NCI-H2029 treated with DMSO at 0.1 percent for 48 hours (cell line): Measurements from ENCODE around the gene CRADD.
"Not testable (repeated sequence)": the region's sequence is repeated elsewhere in the genome, so short reads cannot be mapped to it uniquely, and the experiment has no call there.

Experiments used
- DNase-seq: peaks from one replicate; lab custom pipeline; 2025; lab: John Stamatoyannopoulos, UW

The CRADD gene

DNA sequence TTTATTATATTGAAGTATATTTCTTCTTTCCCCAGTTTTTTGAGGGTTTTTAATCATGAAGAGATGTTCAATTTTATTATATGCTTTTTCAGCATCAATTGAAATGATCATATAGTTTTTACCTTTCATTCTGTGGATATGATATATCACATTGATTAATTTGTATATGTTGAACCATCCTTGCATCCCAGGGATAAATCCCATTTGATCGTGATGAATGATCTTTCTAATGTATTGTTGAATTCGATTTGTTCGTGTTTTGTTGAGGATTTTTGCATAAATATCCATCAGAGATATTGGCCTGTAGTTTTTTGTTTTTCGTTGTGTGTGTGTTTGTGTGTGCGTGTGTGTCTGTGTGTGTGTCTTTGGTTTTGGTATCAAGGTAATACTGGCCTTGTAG is 196.4 kb downstream of the CRADD start:
- DNase-seq = no peak

DNA sequence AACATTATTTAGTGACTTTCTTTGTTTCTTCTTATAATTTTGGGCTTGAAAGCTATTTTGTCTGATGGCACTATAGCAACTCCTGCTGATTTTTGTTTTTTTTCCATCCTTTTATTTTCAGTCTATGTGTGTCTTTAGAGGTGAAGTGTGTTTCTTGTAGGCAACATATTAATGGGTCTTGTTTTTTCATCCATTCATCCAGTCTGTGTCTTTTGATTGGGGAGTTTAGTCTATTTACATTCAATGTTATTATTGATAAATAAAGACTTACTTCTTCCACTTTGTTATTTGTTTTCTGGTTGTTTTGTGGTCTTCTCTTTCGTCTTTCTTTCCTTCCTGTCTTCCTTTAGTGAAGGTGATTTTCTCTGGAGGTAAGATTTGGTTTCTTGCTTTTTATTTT is 198.0 kb downstream of the CRADD start:
- no peak for DNase-seq

DNA sequence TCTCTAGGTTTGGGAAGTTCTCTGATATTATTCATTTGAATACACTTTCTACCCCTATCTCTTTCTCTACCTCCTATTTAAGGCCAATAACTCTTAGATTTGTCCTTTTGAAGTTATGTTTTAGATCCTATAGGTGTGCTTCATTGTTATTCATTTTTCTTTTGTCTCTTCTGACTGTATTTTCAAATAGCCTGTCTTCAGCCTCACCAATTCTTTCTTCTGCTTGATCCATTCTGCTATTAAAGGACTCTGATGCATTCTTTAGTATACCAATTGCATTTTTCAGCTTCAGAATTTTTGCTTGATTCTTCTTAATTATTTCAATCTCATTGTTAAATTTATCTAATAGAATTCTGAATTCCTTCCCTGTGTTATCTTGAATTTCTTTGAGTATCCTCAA is 199.2 kb downstream of the CRADD start:
- no peak for DNase-seq

DNA sequence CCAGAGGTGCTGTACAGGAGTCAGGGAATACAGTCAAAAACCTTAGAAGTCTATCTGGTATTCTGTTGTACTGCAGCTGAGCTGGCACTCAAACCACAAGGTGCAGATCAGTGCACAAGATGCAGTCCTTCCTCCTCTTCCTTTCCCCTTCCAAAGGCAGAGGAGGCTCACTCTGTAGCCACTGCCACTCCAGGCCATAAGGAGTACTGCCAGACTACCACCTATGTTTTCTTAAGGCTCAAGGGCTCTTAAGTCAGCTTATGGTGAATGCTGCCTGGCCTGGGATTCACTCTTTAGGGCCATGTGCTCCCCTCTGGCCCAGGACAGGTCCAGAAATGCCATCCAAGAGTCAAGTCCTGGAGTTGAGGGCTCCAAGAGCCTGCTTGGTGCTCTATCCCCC is 200.3 kb downstream of the CRADD start:
- DNase-seq = no peak

- no peak for DNase-seq
Observed at GRCh38 chr12:93879476-93880421, 202.6 kb downstream of the CRADD start.

- no peak for DNase-seq
Observed at GRCh38 chr12:93880853-93881522, 203.8 kb downstream of the CRADD start.

GRCh38 chr12:93882763-93883162 is 205.6 kb downstream of the CRADD start:
- no peak for DNase-seq

DNA sequence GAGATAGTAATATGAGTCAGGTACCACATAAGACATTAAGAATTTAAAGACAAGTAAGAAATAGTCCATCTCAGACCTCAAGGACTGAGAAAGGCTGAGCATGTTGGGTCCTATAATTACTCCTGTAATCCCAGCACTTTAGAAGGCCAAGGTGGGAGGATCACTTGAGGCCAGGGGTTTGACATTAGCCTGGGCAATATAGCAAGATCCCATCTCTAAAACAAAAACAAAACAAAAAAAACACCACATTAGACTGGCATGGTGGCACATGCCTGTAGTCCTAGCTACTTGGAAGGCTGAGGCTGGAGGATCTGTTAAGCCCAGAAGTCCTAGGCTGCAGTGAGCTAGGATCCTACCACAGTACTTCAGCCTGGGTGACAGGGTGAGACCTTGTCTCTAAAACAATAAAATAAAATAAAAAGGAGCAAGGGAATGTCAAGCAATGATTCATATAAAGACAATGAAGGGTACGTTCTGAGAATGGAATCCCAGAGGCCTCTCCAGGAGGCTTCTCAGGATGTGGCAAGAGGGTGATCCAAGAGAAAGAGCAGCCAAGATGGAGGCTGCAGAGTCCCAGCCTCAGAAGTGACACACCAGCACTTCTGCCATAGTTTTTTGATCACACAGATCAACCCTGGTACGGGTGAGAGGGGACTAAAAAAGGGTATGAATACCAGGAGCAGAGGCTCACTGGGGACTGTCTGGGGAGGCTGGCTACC is 206.4 kb downstream of the CRADD start:
- DNase-seq = no peak

DNA sequence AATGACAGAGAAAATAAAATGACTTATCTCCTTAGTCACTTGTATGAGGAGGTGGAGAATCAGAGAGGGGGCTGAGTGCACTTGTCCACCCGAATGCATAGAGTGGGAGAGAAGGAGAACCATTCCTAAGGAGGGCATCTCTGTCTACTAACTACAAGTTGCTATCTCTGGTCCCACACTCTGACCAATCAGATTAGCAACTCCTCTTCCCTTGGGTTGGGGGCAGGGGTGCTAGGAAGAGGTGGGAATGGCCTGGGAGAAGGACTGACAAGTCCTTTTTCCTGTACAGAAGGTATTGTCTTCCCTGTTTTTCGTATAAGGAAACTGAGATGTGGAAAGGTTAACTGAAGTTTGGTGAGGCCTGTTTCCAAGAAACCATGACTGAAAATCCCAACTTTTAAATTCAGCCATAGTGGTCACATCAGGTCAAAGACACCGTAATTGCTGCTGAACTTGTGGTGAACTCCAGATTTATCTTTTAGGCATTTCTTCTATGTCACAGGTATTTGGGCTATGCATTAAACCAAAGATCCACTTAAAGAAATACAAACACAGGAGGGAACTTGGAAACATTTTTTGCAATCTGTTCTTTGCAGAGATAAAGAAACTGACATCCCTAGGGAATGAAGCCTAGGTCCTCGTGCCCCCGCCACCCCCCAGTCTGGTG is 207.8 kb downstream of the CRADD start:
- no peak for DNase-seq

- DNase-seq = not testable (repeated sequence)
Observed at GRCh38 chr12:93885973-93886532, 208.9 kb downstream of the CRADD start.

DNA sequence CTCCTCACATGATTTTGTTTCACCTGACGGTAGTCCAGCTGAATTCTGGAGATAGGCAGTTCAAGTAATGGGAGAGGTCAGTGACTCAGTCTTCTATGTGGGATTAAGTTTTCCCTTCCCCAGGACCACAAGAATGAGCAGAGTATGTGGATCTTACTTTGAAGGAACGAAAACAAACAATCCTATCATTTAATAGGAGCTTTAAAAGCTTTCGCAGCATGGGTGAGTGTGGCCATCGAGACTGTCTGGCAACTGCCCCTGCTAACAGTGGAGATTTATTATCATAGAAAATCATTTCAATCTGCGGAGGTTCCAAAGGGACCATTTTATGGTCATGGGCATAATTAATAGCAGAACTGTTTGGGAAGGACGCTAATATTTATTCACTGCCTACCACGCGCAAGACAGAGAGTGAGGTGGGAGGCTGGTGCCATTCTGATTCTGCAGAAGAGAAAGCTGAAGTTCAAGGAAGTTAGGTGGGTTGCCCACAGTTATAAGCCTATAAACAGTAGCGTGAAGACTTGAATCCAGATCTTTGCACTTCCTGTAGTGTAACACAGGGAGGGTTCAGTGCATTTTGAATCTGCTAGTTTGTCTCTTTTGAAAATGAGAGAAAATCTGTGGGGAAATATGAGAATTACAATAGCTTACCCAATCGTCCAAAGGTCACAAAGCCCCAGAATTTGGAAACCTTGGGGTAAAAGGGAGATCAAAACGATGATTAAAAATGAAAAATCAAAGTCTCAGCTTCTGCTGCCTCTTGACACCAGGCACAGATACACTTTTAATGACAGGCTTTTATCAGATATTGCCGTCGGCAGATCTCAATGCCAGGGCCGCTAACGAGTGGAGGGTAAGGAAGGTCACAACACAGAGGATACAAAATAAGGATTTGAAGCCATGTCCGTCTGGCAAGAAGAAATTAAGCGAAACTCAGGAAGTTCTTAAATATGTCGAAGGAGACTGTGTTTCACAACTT is 209.6 kb downstream of the CRADD start:
- no peak for DNase-seq

GRCh38 chr12:93888964-93889363 is 211.8 kb downstream of the CRADD start:
- DNase-seq = no peak

DNA sequence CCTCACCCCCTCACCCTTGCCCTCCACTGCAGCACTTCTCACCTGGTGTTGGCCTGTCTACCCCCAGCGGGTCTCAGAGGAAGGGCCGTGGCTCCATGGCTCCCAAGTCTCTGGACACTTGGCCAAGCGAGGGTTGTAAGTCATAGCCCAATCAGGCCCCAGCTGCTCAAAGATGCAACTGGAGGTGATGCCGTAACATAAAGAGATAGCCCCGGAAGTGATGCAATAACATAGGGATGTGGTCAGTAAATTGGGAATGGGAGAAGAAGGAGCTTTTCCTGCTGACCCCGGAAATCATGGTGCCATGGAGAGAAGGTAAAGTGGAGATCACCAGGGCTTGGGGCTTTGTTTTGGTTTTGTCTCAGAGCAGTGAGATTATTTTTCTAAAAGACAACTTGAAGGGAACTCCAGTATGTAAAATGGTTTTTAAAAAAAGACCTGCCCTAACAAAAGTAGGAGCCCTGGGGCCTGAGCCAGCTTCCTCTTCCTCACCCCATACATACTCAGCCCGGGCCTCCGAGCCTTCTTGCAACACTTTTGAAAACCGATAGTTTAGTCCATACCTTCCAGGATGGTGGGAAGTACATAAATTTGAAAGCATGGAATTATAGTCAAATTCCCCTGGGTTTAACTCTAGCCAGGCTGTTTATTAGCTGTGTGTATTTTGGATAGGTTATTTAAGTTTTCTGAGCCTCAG is 212.5 kb downstream of the CRADD start:
- DNase-seq = no peak

DNA sequence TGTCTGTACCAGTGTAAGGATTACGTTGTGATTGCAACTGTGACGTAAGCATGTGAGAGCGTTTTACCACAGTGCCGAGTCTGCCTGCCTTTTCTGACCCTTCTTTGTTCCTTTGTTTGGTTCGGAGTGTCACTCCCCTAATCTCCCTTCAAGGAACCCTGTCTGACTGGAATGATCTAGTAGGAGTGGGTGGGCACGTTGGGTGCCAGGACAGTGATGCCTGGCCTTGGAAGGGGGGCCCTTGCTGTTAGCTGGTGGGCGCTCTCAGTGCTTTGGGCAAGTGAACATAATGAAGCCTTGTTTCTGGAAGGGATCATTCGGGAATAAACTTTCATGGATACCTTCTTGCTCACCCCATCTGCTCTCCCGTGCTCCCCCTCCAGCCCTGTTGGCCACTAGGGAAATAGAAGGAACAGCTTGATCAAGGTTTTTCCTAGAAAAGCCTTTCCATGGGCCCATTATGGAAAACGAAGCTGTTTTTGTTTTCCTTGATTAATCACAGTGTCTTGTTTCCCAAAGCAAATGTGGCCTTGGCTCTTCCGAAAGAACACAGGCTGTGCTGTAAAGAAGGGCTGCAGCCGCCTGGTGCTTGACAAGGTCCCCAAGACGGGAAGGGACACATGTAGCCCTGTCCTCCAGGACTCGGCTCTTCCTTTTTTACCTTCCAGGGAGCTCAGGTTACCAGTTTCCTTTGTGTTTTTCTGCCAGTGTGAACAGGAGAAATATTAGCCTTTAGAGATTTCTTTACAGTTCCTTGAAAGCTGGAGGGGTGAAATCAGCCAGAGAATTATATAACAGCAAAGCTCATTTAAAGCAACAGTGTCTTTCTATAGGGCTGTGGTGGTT is 215.5 kb downstream of the CRADD start:
- no peak for DNase-seq

DNA sequence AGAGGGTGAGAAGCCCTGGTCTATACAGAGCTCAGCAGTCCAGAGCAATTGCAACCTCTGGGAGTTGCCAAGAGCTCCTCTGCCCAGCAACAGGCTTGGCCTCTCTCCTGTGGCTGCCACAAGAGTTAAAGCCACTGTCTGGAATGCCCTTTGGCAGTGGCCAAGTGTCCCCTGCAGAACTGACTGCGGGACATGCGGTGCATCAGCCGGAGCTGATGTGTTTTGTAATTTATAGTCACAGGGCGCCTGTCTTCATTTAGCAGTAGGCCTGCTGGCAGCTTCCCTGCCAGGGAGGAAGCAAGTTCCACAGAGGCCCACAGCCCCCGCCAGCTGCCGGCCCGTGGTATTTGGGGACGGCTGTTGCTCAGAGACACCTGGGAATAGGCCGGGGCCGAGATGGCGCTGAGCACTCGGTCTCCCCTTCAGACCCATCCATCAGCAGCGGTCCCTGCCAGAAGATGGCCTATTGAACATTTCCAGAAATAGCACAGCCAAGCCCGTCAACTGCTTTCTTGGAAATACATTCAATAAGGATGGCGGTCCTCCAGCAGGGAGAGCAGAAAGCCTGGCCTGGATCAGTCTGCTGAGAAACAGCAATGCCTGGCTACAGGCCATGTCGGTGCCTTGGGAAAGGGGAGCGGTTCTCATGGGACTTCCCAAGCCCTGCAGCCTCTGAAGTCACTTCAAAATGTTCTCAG is 217.4 kb downstream of the CRADD start:
- DNase-seq = no peak

DNA sequence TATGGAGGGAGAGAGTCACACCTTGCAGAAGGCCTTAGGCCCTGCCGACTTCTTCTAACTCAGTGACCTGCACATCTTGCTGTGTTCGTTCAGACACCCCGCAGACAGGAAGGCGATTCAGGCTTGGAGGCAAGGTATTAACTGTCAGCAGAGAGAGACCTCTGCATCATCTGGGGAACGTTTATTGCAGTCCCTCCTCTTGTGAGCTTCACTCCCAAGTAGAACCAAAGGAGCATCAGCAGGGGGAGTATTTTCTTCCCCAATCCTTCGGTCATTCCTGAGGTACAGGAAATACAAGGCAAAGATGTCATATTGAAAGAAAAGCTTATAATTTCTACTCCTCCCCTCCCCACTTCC is 217.9 kb downstream of the CRADD start:
- no peak for DNase-seq

GRCh38 chr12:93896427-93896826 is 219.3 kb downstream of the CRADD start:
- DNase-seq = no peak

DNA sequence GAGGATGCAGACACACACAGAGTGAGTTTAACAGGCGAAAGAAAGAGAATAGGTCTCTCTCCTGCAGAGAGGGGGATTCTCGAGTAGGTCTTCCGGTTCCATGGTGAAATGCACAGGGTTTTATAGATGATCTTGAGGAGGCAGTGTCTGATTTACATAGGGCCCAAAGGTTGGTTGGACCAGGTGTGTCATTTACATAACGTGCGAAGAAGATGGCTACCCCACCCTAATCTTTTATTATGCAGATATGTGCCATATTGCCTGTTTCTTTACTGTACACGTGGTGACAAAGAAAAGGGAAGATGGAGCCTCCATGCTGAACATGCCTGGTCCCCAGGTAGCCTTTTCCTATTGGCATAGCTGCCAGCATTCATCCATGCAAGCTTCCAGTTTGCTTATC is 219.8 kb downstream of the CRADD start:
- no peak for DNase-seq

GRCh38 chr12:93901739-93902138 is 224.6 kb downstream of the CRADD start:
- DNase-seq = no peak
